Mesendoderm (in vitro differentiated cells): Measurements from ENCODE around the gene COL25A1.

Experiments used
- DNase-seq: peaks from one replicate; pipeline ENCODE4 v3.0.0; 2013
- H2AK5ac ChIP-seq: 2 replicates; pipeline ENCODE4 v1.6.1; 2013; ENCODE audit warnings: low read length, inconsistent platforms
- H2BK120ac ChIP-seq: 2 replicates; pipeline ENCODE4 v1.6.1; 2013; ENCODE audit warnings: low read depth, mild to moderate bottlenecking, low read length, moderate library complexity, mixed read lengths
- H2BK15ac ChIP-seq: replicated peaks from 2 replicates; pipeline ENCODE4 v1.6.1; 2013; ENCODE audit warnings: low read depth, mild to moderate bottlenecking, moderate library complexity
- H2BK5ac ChIP-seq: 2 replicates; pipeline ENCODE4 v1.6.1; 2013; ENCODE audit warnings: low read length, inconsistent platforms
- H3K18ac ChIP-seq: 2 replicates; pipeline ENCODE4 v1.6.1; 2013; ENCODE audit warnings: mild to moderate bottlenecking, low read length, mixed read lengths
- H3K23ac ChIP-seq: one replicate; pipeline ENCODE4 v1.6.1; 2013; ENCODE audit warnings: low read length
- H3K27ac ChIP-seq: 2 replicates; pipeline ENCODE4 v1.5.1; 2013; ENCODE audit warnings: low read depth, mild to moderate bottlenecking, inconsistent platforms, low read length, moderate library complexity
- H3K27me3 ChIP-seq: 2 replicates; pipeline ENCODE4 v1.6.1; 2013; ENCODE audit warnings: low read length, control low read depth, mild to moderate bottlenecking, inconsistent platforms; ENCODE audit not compliant: insufficient read depth, poor library complexity
- H3K36me3 ChIP-seq: 2 replicates; pipeline ENCODE4 v1.6.1; 2013; ENCODE audit warnings: low read length, inconsistent platforms; ENCODE audit not compliant: control insufficient read depth, insufficient read depth
- H3K4ac ChIP-seq: one replicate; pipeline ENCODE4 v1.6.1; 2013; ENCODE audit warnings: low read depth, mild to moderate bottlenecking, low read length, moderate library complexity
- H3K4me1 ChIP-seq: 2 replicates; pipeline ENCODE4 v1.6.1; 2013; ENCODE audit warnings: low read depth, low read length, inconsistent platforms; ENCODE audit not compliant: control insufficient read depth
- H3K4me2 ChIP-seq: 2 replicates; pipeline ENCODE4 v1.6.1; 2013; ENCODE audit warnings: low read length
- H3K4me3 ChIP-seq: 2 replicates; pipeline ENCODE4 v1.5.1; 2013; ENCODE audit warnings: mild to moderate bottlenecking, low read length
- H3K56ac ChIP-seq: one replicate; pipeline ENCODE4 v1.6.1; 2013; ENCODE audit warnings: low read length
- H3K79me1 ChIP-seq: 2 replicates; pipeline ENCODE4 v1.6.1; 2013; ENCODE audit warnings: low read length, inconsistent platforms
- H3K79me2 ChIP-seq: 2 replicates; pipeline ENCODE4 v1.6.1; 2013; ENCODE audit warnings: mild to moderate bottlenecking, low read length; ENCODE audit not compliant: control insufficient read depth, insufficient read depth
- H3K9ac ChIP-seq: 2 replicates; pipeline ENCODE4 v1.6.1; 2013; ENCODE audit warnings: low read length, inconsistent platforms
- H4K5ac ChIP-seq: one replicate; pipeline ENCODE4 v1.6.1; 2013; ENCODE audit warnings: low read length
- H4K8ac ChIP-seq: one replicate; pipeline ENCODE4 v1.6.1; 2013; ENCODE audit warnings: low read depth, mild to moderate bottlenecking, control low read depth, low read length, moderate library complexity
- WGBS: extraction: QIAGEN DNeasy Blood & Tissue Kit; methylation state at CpG from one replicate; pipeline ENCODE4 v1.1.7; 2013; ENCODE audit warnings: low lambda C conversion rate, missing lambda C conversion rate; ENCODE audit not compliant: insufficient coverage; ENCODE audit errors: extremely low coverage; 5-methylcytosine and 5-hydroxymethylcytosine counted together

The COL25A1 gene

GRCh38 chr4:108891896-108892590 is 410.4 kb downstream of the COL25A1 start:
- no peak overlapping the region for H3K27ac ChIP-seq
- no peak overlapping the region for H4K5ac ChIP-seq
- H4K8ac ChIP-seq, result no peak overlapping the region
- H2BK5ac ChIP-seq, result no peak overlapping the region
- no peaks in the 10 kb centered on the region for H3K4me1 ChIP-seq
- H3K4me2 ChIP-seq, result no peak overlapping the region
- no peak overlapping the region for H2AK5ac ChIP-seq
- no peaks in the 10 kb centered on the region for H3K79me2 ChIP-seq
- no peak overlapping the region for H3K9ac ChIP-seq
- no peak overlapping the region for H2BK120ac ChIP-seq
- no peak overlapping the region for H3K23ac ChIP-seq
- no peak for DNase-seq
- no peaks in the 10 kb centered on the region for H3K27me3 ChIP-seq
- H3K36me3 ChIP-seq, result no peaks in the 10 kb centered on the region
- no peak overlapping the region for H3K4ac ChIP-seq
- no peak overlapping the region for H3K56ac ChIP-seq
- H3K4me3 ChIP-seq, result no peak overlapping the region
- no peaks in the 10 kb centered on the region for H3K79me1 ChIP-seq
- no peak overlapping the region for H2BK15ac ChIP-seq
- no CpG with 5 or more reads among the region's 1 CpG for WGBS
- H3K18ac ChIP-seq, result no peak overlapping the region

GRCh38 chr4:108890484-108890881 is 412.0 kb downstream of the COL25A1 start:
- Histone ChIP-seq H3K56ac (no peak overlapping the region), H3K27me3 (no peaks in the 10 kb centered on the region), H3K79me1 (no peaks in the 10 kb centered on the region), H3K9ac (no peak overlapping the region), H3K36me3 (no peaks in the 10 kb centered on the region), H3K4me1 (no peaks in the 10 kb centered on the region), H2AK5ac (no peak overlapping the region), H3K4me2 (no peak overlapping the region), H3K79me2 (no peaks in the 10 kb centered on the region), H2BK15ac (no peak overlapping the region), H3K27ac (no peak overlapping the region), H4K8ac (no peak overlapping the region), H2BK5ac (no peak overlapping the region), H3K4ac (no peak overlapping the region), H3K23ac (no peak overlapping the region), H4K5ac (no peak overlapping the region), H2BK120ac (no peak overlapping the region), H3K18ac (no peak overlapping the region), H3K4me3 (no peak overlapping the region)
- no CpG with 5 or more reads among the region's 2 CpGs for WGBS
- DNase-seq, result no peak

GRCh38 chr4:108889696-108890483 is 412.6 kb downstream of the COL25A1 start:
- Histone ChIP-seq H3K36me3 (no peaks in the 10 kb centered on the region), H3K27ac (no peak overlapping the region), H3K18ac (no peak overlapping the region), H2AK5ac (no peak overlapping the region), H2BK120ac (no peak overlapping the region), H3K79me1 (no peaks in the 10 kb centered on the region), H4K8ac (no peak overlapping the region), H2BK5ac (no peak overlapping the region), H3K79me2 (no peaks in the 10 kb centered on the region), H3K23ac (no peak overlapping the region), H3K4me1 (no peaks in the 10 kb centered on the region), H3K4me2 (no peak overlapping the region), H3K4me3 (no peak overlapping the region), H2BK15ac (no peak overlapping the region), H3K9ac (no peak overlapping the region), H3K4ac (no peak overlapping the region), H3K27me3 (no peaks in the 10 kb centered on the region), H3K56ac (no peak overlapping the region), H4K5ac (no peak overlapping the region)
- DNase-seq, result no peak
- no CpG with 5 or more reads among the region's 8 CpGs for WGBS

GRCh38 chr4:108888769-108889168 is 413.7 kb downstream of the COL25A1 start:
- H2AK5ac ChIP-seq, result no peak overlapping the region
- H2BK5ac ChIP-seq, result no peak overlapping the region
- no peak overlapping the region for H3K4ac ChIP-seq
- H3K36me3 ChIP-seq, result no peaks in the 10 kb centered on the region
- H3K23ac ChIP-seq, result no peak overlapping the region
- no peaks in the 10 kb centered on the region for H3K27me3 ChIP-seq
- H3K4me2 ChIP-seq, result no peak overlapping the region
- H3K56ac ChIP-seq, result no peak overlapping the region
- no peak overlapping the region for H3K4me3 ChIP-seq
- no peak overlapping the region for H3K9ac ChIP-seq
- H3K27ac ChIP-seq, result no peak overlapping the region
- DNase-seq, result no peak
- no peak overlapping the region for H2BK120ac ChIP-seq
- no CpG with 5 or more reads among the region's 1 CpG for WGBS
- no peak overlapping the region for H2BK15ac ChIP-seq
- H3K18ac ChIP-seq, result no peak overlapping the region
- no peaks in the 10 kb centered on the region for H3K4me1 ChIP-seq
- no peaks in the 10 kb centered on the region for H3K79me1 ChIP-seq
- H3K79me2 ChIP-seq, result no peaks in the 10 kb centered on the region
- no peak overlapping the region for H4K8ac ChIP-seq
- no peak overlapping the region for H4K5ac ChIP-seq

- H2BK5ac ChIP-seq, result no peak overlapping the region
- no peak overlapping the region for H3K4ac ChIP-seq
- no peak overlapping the region for H3K4me2 ChIP-seq
- H3K79me1 ChIP-seq, result no peaks in the 10 kb centered on the region
- H3K23ac ChIP-seq, result no peak overlapping the region
- H3K27ac ChIP-seq, result no peak overlapping the region
- WGBS, result 43% methylated on average over 1 of the region's 5 CpGs
- H3K27me3 ChIP-seq, result no peaks in the 10 kb centered on the region
- no peak overlapping the region for H2BK15ac ChIP-seq
- no peak overlapping the region for H3K9ac ChIP-seq
- no peaks in the 10 kb centered on the region for H3K79me2 ChIP-seq
- no peak overlapping the region for H4K8ac ChIP-seq
- H3K4me3 ChIP-seq, result no peak overlapping the region
- H4K5ac ChIP-seq, result no peak overlapping the region
- no peaks in the 10 kb centered on the region for H3K4me1 ChIP-seq
- H2BK120ac ChIP-seq, result no peak overlapping the region
- DNase-seq, result no peak
- H2AK5ac ChIP-seq, result no peak overlapping the region
- H3K18ac ChIP-seq, result no peak overlapping the region
- no peak overlapping the region for H3K56ac ChIP-seq
- no peaks in the 10 kb centered on the region for H3K36me3 ChIP-seq
Observed at GRCh38 chr4:108887034-108887433, 415.4 kb downstream of the COL25A1 start.
